SK-N-SH (cell line): ENCODE results near the gene SGSH.

ENCODE experiments used
- EZH2phosphoT487 ChIP-seq: fragments of 200-600 bp; sonication (generic); IDR thresholded peaks from 2 replicates; pipeline ENCODE4 v1.6.1; 2017; ENCODE audit warnings: low read depth, mixed run types, mild to moderate bottlenecking, antibody characterized with exemption, moderate library complexity, borderline replicate concordance
- GATA2 ChIP-seq: sonication (generic); formaldehyde crosslinking; IDR thresholded peaks from 2 replicates; pipeline ENCODE4 v1.5.0; 2020; ENCODE audit warnings: mild to moderate bottlenecking, missing genetic modification reagents
- JUND ChIP-seq: IDR thresholded peaks from 2 replicates; pipeline ENCODE4 v1.4.0; 2012
- MXI1 ChIP-seq: IDR thresholded peaks from 2 replicates; pipeline ENCODE4 v1.6.1; 2012; ENCODE audit warnings: mild to moderate bottlenecking, low read depth, low read length, improper control_type of control experiment
- PBX3 ChIP-seq: IDR thresholded peaks from 2 replicates; pipeline ENCODE4; 2012
- POLR2AphosphoS5 ChIP-seq: IDR thresholded peaks from 2 replicates; pipeline ENCODE4 v1.6.1; 2012; ENCODE audit warnings: low read depth, low read length
- SMC3 ChIP-seq: IDR thresholded peaks from 2 replicates; pipeline ENCODE4 v1.6.1; 2012; ENCODE audit warnings: low read depth, low read length, improper control_type of control experiment
- TAF1 ChIP-seq: IDR thresholded peaks from 2 replicates; pipeline ENCODE4 v1.6.1; 2012; ENCODE audit warnings: low read depth, mild to moderate bottlenecking, low read length, moderate library complexity, borderline replicate concordance
- TCF12 ChIP-seq: IDR thresholded peaks from 2 replicates; pipeline ENCODE4 v1.4.0; 2012
- USF1 ChIP-seq: IDR thresholded peaks from 2 replicates; pipeline ENCODE4 v1.4.0; 2012; ENCODE audit warnings: low read depth, borderline replicate concordance
- TF ChIP-seq, protein P1 (sequence below): fragments of 200-600 bp; sonication (generic); IDR thresholded peaks from 2 replicates; pipeline ENCODE4 v1.6.1; 2017; ENCODE audit warnings: antibody characterized with exemption, mild to moderate bottlenecking, moderate library complexity

DNA sequence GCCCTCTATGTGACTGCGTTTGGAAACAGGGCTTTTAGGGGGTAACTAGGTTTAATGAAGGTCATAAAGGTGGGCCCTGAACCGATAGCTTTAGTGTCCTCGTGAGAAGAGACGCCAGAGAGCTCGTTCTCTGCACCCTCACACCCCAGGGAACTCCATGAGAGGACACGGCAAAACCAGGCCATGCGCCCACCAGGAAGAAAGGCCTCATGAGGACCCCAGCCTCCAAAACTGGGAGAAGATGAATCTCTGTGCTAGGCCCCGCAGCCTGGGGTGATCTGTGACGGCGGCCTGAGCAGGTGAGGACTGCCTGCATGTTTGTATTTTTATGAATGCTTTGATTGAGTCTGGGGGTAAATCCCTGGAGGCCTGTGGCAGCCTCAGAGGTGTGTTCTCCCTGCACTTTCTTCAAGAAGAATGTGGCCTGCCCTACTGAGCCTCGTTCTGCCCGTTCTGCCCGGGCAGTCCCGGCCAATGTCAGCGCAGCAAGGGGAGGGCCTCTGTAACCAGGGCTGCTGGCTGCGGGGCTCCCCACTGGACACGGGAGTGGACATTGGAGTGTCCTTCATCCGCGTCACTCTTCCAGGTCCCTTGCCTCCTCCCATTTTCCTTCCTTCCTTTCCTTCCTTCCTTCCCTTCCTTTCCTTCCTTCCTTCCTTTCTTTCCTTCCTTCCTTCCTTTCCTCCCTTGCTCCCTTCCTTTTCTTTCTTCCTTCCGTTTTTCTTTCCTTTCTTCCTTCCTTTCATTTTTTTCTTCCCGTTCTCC, 33.7 kb upstream of the SGSH start:
- TF ChIP-seq, protein P1, sequence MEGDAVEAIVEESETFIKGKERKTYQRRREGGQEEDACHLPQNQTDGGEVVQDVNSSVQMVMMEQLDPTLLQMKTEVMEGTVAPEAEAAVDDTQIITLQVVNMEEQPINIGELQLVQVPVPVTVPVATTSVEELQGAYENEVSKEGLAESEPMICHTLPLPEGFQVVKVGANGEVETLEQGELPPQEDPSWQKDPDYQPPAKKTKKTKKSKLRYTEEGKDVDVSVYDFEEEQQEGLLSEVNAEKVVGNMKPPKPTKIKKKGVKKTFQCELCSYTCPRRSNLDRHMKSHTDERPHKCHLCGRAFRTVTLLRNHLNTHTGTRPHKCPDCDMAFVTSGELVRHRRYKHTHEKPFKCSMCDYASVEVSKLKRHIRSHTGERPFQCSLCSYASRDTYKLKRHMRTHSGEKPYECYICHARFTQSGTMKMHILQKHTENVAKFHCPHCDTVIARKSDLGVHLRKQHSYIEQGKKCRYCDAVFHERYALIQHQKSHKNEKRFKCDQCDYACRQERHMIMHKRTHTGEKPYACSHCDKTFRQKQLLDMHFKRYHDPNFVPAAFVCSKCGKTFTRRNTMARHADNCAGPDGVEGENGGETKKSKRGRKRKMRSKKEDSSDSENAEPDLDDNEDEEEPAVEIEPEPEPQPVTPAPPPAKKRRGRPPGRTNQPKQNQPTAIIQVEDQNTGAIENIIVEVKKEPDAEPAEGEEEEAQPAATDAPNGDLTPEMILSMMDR: no peak
- TF ChIP-seq TAF1 (no peak), TCF12 (no peak), GATA2 (CRISPR knock-in tag) (no peak), PBX3 (no peak), POLR2AphosphoS5 (no peak), MXI1 (no peak), JUND (no peak), EZH2phosphoT487 (no peak), SMC3 (no peak), USF1 (no peak)
